Loucy (cell line): ENCODE results near the gene ENO4.

Experiments
- H2AFZ ChIP-seq: fragments of 200-600 bp; sonication (generic); 2 replicates; pipeline ENCODE4 v1.6.0; 2016; ENCODE audit warnings: antibody characterized with exemption, mild to moderate bottlenecking, low read length, moderate library complexity
- H3F3A ChIP-seq: fragments of 200-600 bp; 2 replicates; pipeline ENCODE4 v1.6.0; 2016; ENCODE audit warnings: antibody characterized with exemption, low read depth, mild to moderate bottlenecking
- H3K27me3 ChIP-seq: fragments of 200-600 bp; sonication (generic); 2 replicates; pipeline ENCODE4 v1.6.1; 2014; ENCODE audit warnings: low read length, mild to moderate bottlenecking; ENCODE audit not compliant: insufficient read depth, poor library complexity, severe bottlenecking
- H3K36me3 ChIP-seq: fragments of 200-600 bp; sonication (generic); 2 replicates; pipeline ENCODE4 v1.6.1; 2016; ENCODE audit warnings: low read length; ENCODE audit not compliant: insufficient read depth
- H3K4me1 ChIP-seq: fragments of 200-600 bp; sonication (generic); 2 replicates; pipeline ENCODE4 v1.5.1; 2014; ENCODE audit warnings: low read length, mild to moderate bottlenecking; ENCODE audit not compliant: insufficient read depth, poor library complexity, severe bottlenecking
- H3K4me2 ChIP-seq: fragments of 200-600 bp; sonication (generic); 2 replicates; pipeline ENCODE4 v1.6.0; 2014; ENCODE audit warnings: antibody characterized with exemption, low read length, low read depth, mild to moderate bottlenecking; ENCODE audit not compliant: poor library complexity, severe bottlenecking
- H3K4me3 ChIP-seq: fragments of 200-600 bp; sonication (generic); 2 replicates; pipeline ENCODE4 v1.5.1; 2014; ENCODE audit warnings: low read length, mild to moderate bottlenecking, mixed read lengths; ENCODE audit not compliant: poor library complexity, severe bottlenecking
- H3K79me2 ChIP-seq: fragments of 200-600 bp; sonication (generic); 2 replicates; pipeline ENCODE4 v1.6.1; 2014; ENCODE audit warnings: low read length; ENCODE audit not compliant: insufficient read depth
- H3K9ac ChIP-seq: fragments of 200-600 bp; sonication (generic); 2 replicates; pipeline ENCODE4 v1.6.0; 2014; ENCODE audit warnings: mild to moderate bottlenecking, low read depth, low read length, moderate library complexity; ENCODE audit not compliant: poor library complexity, severe bottlenecking
- H3K9me2 ChIP-seq: fragments of 200-600 bp; sonication (generic); replicated peaks from 2 replicates; pipeline ENCODE4 v1.6.1; 2016; ENCODE audit warnings: low read depth, low read length, mixed read lengths
- H3K9me3 ChIP-seq: fragments of 200-600 bp; sonication (generic); 2 replicates; pipeline ENCODE4 v1.6.1; 2014; ENCODE audit warnings: mild to moderate bottlenecking, antibody characterized with exemption, low read length, low read depth; ENCODE audit not compliant: insufficient read depth
- H4K20me1 ChIP-seq: fragments of 200-600 bp; sonication (generic); 2 replicates; pipeline ENCODE4 v1.6.0; 2014; ENCODE audit warnings: antibody characterized with exemption, low read length, mild to moderate bottlenecking; ENCODE audit not compliant: insufficient read depth, poor library complexity, severe bottlenecking
- CTCF ChIP-seq: fragments of 200-600 bp; sonication (generic); conservative IDR thresholded peaks from 2 replicates; pipeline ENCODE4 v1.5.1; 2014; ENCODE audit warnings: mild to moderate bottlenecking, antibody characterized with exemption, low read length
- EZH2phosphoT487 ChIP-seq: fragments of 200-600 bp; IDR thresholded peaks from 2 replicates; pipeline ENCODE4 v1.6.1; 2018; ENCODE audit warnings: antibody characterized with exemption, mild to moderate bottlenecking, moderate library complexity, borderline replicate concordance

Gene ENO4

GRCh38 chr10:116905845-116906210, 56.5 kb downstream of the ENO4 start:
- H2AFZ ChIP-seq = no peak overlapping the region
- TF ChIP-seq CTCF (no peak), EZH2phosphoT487 (no peak)
- no peaks in the 10 kb centered on the region for H3K4me1 ChIP-seq
- no peaks in the 10 kb centered on the region for H3K9me2 ChIP-seq
- H3K9ac ChIP-seq = no peak overlapping the region
- H3K4me3 ChIP-seq = no peak overlapping the region
- H3K4me2 ChIP-seq = no peak overlapping the region
- no peaks in the 10 kb centered on the region for H3K9me3 ChIP-seq
- H3K36me3 ChIP-seq = no peaks in the 10 kb centered on the region
- H3K27me3 ChIP-seq = no peaks in the 10 kb centered on the region
- no peaks in the 10 kb centered on the region for H4K20me1 ChIP-seq
- no peaks in the 10 kb centered on the region for H3F3A ChIP-seq
- H3K79me2 ChIP-seq = no peaks in the 10 kb centered on the region

GRCh38 chr10:116907245-116907987, 58.1 kb downstream of the ENO4 start:
- no peaks in the 10 kb centered on the region for H3K27me3 ChIP-seq
- no peaks in the 10 kb centered on the region for H3K9me2 ChIP-seq
- no peaks in the 10 kb centered on the region for H3K9me3 ChIP-seq
- no peaks in the 10 kb centered on the region for H3F3A ChIP-seq
- TF ChIP-seq CTCF (no peak), EZH2phosphoT487 (no peak)
- H3K9ac ChIP-seq = no peak overlapping the region
- no peaks in the 10 kb centered on the region for H3K79me2 ChIP-seq
- no peaks in the 10 kb centered on the region for H4K20me1 ChIP-seq
- no peak overlapping the region for H3K4me3 ChIP-seq
- no peaks in the 10 kb centered on the region for H3K36me3 ChIP-seq
- no peak overlapping the region for H2AFZ ChIP-seq
- no peak overlapping the region for H3K4me2 ChIP-seq
- no peaks in the 10 kb centered on the region for H3K4me1 ChIP-seq

GRCh38 chr10:116909307-116909706, 60.0 kb downstream of the ENO4 start:
- H3K9ac ChIP-seq = no peak overlapping the region
- no peak overlapping the region for H3K4me3 ChIP-seq
- no peak overlapping the region for H2AFZ ChIP-seq
- no peaks in the 10 kb centered on the region for H3K9me2 ChIP-seq
- no peaks in the 10 kb centered on the region for H3K4me1 ChIP-seq
- H3K4me2 ChIP-seq = no peak overlapping the region
- H3F3A ChIP-seq = no peaks in the 10 kb centered on the region
- H3K36me3 ChIP-seq = no peaks in the 10 kb centered on the region
- H4K20me1 ChIP-seq = no peaks in the 10 kb centered on the region
- H3K27me3 ChIP-seq = no peaks in the 10 kb centered on the region
- no peaks in the 10 kb centered on the region for H3K79me2 ChIP-seq
- TF ChIP-seq EZH2phosphoT487 = no peak
- TF ChIP-seq CTCF = no peak
- H3K9me3 ChIP-seq = no peaks in the 10 kb centered on the region
